Islet precursor cell (in vitro differentiated cells): ENCODE data around the gene WWOX.

Source experiments
- DNase-seq: peaks from one replicate; pipeline ENCODE4 v3.0.0-alpha.2; 2018

The WWOX gene

GRCh38 chr16:78198288-78198687, 98.8 kb downstream of the WWOX start:
- no peak for DNase-seq

- no peak for DNase-seq
Measured at GRCh38 chr16:78199325-78200022, 100.0 kb downstream of the WWOX start.

- peak; percentile 72 for DNase-seq
Measured at GRCh38 chr16:78200023-78200389, 100.6 kb downstream of the WWOX start.

GRCh38 chr16:78200623-78201096, 101.2 kb downstream of the WWOX start:
- no peak for DNase-seq

- no peak for DNase-seq
Measured at GRCh38 chr16:78205506-78205905, 106.1 kb downstream of the WWOX start.

- no peak for DNase-seq
Measured at GRCh38 chr16:78206623-78207223, 107.3 kb downstream of the WWOX start.

GRCh38 chr16:78209951-78210661, 110.7 kb downstream of the WWOX start:
- peak; percentile 88 for DNase-seq

- DNase-seq = peak; percentile 66
Measured at GRCh38 chr16:78211020-78211599, 111.7 kb downstream of the WWOX start.

GRCh38 chr16:78211946-78212345, 112.5 kb downstream of the WWOX start:
- DNase-seq = peak; percentile 93

- no peak for DNase-seq
Measured at GRCh38 chr16:78212674-78213073, 113.2 kb downstream of the WWOX start.

GRCh38 chr16:78213751-78214150, 114.3 kb downstream of the WWOX start:
- no peak for DNase-seq

GRCh38 chr16:78215222-78215621, 115.8 kb downstream of the WWOX start:
- DNase-seq = no peak

- no peak for DNase-seq
Measured at GRCh38 chr16:78216166-78216745, 116.8 kb downstream of the WWOX start.

- no peak for DNase-seq
Measured at GRCh38 chr16:78217276-78217675, 117.8 kb downstream of the WWOX start.

GRCh38 chr16:78218279-78218678, 118.8 kb downstream of the WWOX start:
- no peak for DNase-seq

GRCh38 chr16:78218856-78219651, 119.6 kb downstream of the WWOX start:
- no peak for DNase-seq

- DNase-seq = no peak
Measured at GRCh38 chr16:78220571-78220970, 121.1 kb downstream of the WWOX start.

GRCh38 chr16:78221892-78222291, 122.4 kb downstream of the WWOX start:
- no peak for DNase-seq

GRCh38 chr16:78224342-78224741, 124.9 kb downstream of the WWOX start:
- no peak for DNase-seq

GRCh38 chr16:78225919-78226318, 126.5 kb downstream of the WWOX start:
- peak; percentile 4 for DNase-seq

GRCh38 chr16:78227855-78228254, 128.4 kb downstream of the WWOX start:
- peak; percentile 49 for DNase-seq

- no peak for DNase-seq
Measured at GRCh38 chr16:78228704-78229103, 129.2 kb downstream of the WWOX start.
